Measurements from ENCODE around the gene SAA1.
A peak's percentile ranks its signal among the peaks of the same experiment; 100 is the strongest.

SAA1 gene

GRCh38 chr11:18225913-18226312, 40.2 kb upstream of the SAA1 start:
- H2BK120ac ChIP-seq (ENCODE audit: insufficient read depth, low read length, poor library complexity) = no peak overlapping the region
- no peaks in the 10 kb centered on the region for H3K27me3 ChIP-seq (ENCODE audit: insufficient read depth, low read length)
- peak in 1 of 2 donors; percentile 25 for DNase-seq
- H3K4ac ChIP-seq (ENCODE audit: low read depth, low read length) = no peak overlapping the region
- H3K79me1 ChIP-seq (ENCODE audit: low read length) = no peaks in the 10 kb centered on the region
- H3K27ac ChIP-seq (ENCODE audit: low read depth, low read length) = no peak overlapping the region
- no peak overlapping the region for H3K9ac ChIP-seq (ENCODE audit: low read length)
- no peak overlapping the region for H3K18ac ChIP-seq (ENCODE audit: low read length)
- H3K9me3 ChIP-seq (ENCODE audit: insufficient read depth, low read depth, low read length) = peaks cover 8% of the 10 kb centered on the region
- no peak overlapping the region for H4K12ac ChIP-seq (ENCODE audit: low read depth, low read length)
- H2BK5ac ChIP-seq (ENCODE audit: low read depth, low read length, poor library complexity) = no peak overlapping the region
- no peaks in the 10 kb centered on the region for H3K4me1 ChIP-seq (ENCODE audit: control insufficient read depth in 1 of 2, insufficient read depth in 2 of 2, low read length in 2 of 2)
- H2AK5ac ChIP-seq (ENCODE audit: low read length) = no peak overlapping the region
- H2BK12ac ChIP-seq (ENCODE audit: low read length) = no peak overlapping the region
- no peak overlapping the region for H4K91ac ChIP-seq (ENCODE audit: low read depth, low read length)
- no peaks in the 10 kb centered on the region for H3K36me3 ChIP-seq (ENCODE audit: control insufficient read depth in 1 of 2, insufficient read depth in 2 of 2, low read length in 2 of 2)
- H3K4me2 ChIP-seq (ENCODE audit: low read length) = no peak overlapping the region
- H3K23ac ChIP-seq (ENCODE audit: low read length) = no peak overlapping the region
- no peak overlapping the region for H4K8ac ChIP-seq (ENCODE audit: low read depth, low read length)
- no peak overlapping the region for H3K4me3 ChIP-seq (ENCODE audit: low read depth, low read length)
- no peaks in the 10 kb centered on the region for H3K79me2 ChIP-seq (ENCODE audit: control insufficient read depth, insufficient read depth, low read length, poor library complexity)
- H3K14ac ChIP-seq (ENCODE audit: low read length) = no peak overlapping the region
- no peak overlapping the region for H2AFZ ChIP-seq (ENCODE audit: insufficient read depth, low read length, poor library complexity)
- no CpG with 5 or more reads among the region's 2 CpGs for WGBS (ENCODE audit: extremely low coverage, insufficient coverage, insufficient read length)

- no peak overlapping the region for H4K8ac ChIP-seq (ENCODE audit: low read depth, low read length)
- H3K4me2 ChIP-seq (ENCODE audit: low read length) = no peak overlapping the region
- no peak overlapping the region for H4K12ac ChIP-seq (ENCODE audit: low read depth, low read length)
- no peak overlapping the region for H3K27ac ChIP-seq (ENCODE audit: low read depth, low read length)
- H2AK5ac ChIP-seq (ENCODE audit: low read length) = no peak overlapping the region
- no peak overlapping the region for H2BK120ac ChIP-seq (ENCODE audit: insufficient read depth, low read length, poor library complexity)
- no peaks in the 10 kb centered on the region for H3K4me1 ChIP-seq (ENCODE audit: control insufficient read depth in 1 of 2, insufficient read depth in 2 of 2, low read length in 2 of 2)
- no peaks in the 10 kb centered on the region for H3K79me2 ChIP-seq (ENCODE audit: control insufficient read depth, insufficient read depth, low read length, poor library complexity)
- H3K4ac ChIP-seq (ENCODE audit: low read depth, low read length) = no peak overlapping the region
- H3K14ac ChIP-seq (ENCODE audit: low read length) = no peak overlapping the region
- no peak overlapping the region for H3K9ac ChIP-seq (ENCODE audit: low read length)
- H2BK5ac ChIP-seq (ENCODE audit: low read depth, low read length, poor library complexity) = no peak overlapping the region
- no peaks in the 10 kb centered on the region for H3K9me3 ChIP-seq (ENCODE audit: insufficient read depth, low read depth, low read length)
- no peak overlapping the region for H3K18ac ChIP-seq (ENCODE audit: low read length)
- no peak overlapping the region for H3K23ac ChIP-seq (ENCODE audit: low read length)
- no peaks in the 10 kb centered on the region for H3K79me1 ChIP-seq (ENCODE audit: low read length)
- no peaks in the 10 kb centered on the region for H3K36me3 ChIP-seq (ENCODE audit: control insufficient read depth in 1 of 2, insufficient read depth in 2 of 2, low read length in 2 of 2)
- H3K27me3 ChIP-seq (ENCODE audit: insufficient read depth, low read length) = no peaks in the 10 kb centered on the region
- DNase-seq = no peak
- no peak overlapping the region for H2AFZ ChIP-seq (ENCODE audit: insufficient read depth, low read length, poor library complexity)
- WGBS (ENCODE audit: extremely low coverage, insufficient coverage, insufficient read length) = no CpG with 5 or more reads among the region's 3 CpGs
- H4K91ac ChIP-seq (ENCODE audit: low read depth, low read length) = no peak overlapping the region
- no peak overlapping the region for H3K4me3 ChIP-seq (ENCODE audit: low read depth, low read length)
- H2BK12ac ChIP-seq (ENCODE audit: low read length) = no peak overlapping the region
Observed at GRCh38 chr11:18229501-18229900, 36.6 kb upstream of the SAA1 start.

GRCh38 chr11:18230859-18231258, 35.2 kb upstream of the SAA1 start:
- H2BK120ac ChIP-seq (ENCODE audit: insufficient read depth, low read length, poor library complexity) = no peak overlapping the region
- no peaks in the 10 kb centered on the region for H3K9me3 ChIP-seq (ENCODE audit: insufficient read depth, low read depth, low read length)
- no peak overlapping the region for H3K4me2 ChIP-seq (ENCODE audit: low read length)
- no peak overlapping the region for H4K12ac ChIP-seq (ENCODE audit: low read depth, low read length)
- no peak overlapping the region for H4K91ac ChIP-seq (ENCODE audit: low read depth, low read length)
- H2BK12ac ChIP-seq (ENCODE audit: low read length) = no peak overlapping the region
- H3K9ac ChIP-seq (ENCODE audit: low read length) = no peak overlapping the region
- no peaks in the 10 kb centered on the region for H3K27me3 ChIP-seq (ENCODE audit: insufficient read depth, low read length)
- H3K27ac ChIP-seq (ENCODE audit: low read depth, low read length) = no peak overlapping the region
- H3K18ac ChIP-seq (ENCODE audit: low read length) = no peak overlapping the region
- H3K4me3 ChIP-seq (ENCODE audit: low read depth, low read length) = no peak overlapping the region
- no peak overlapping the region for H2BK5ac ChIP-seq (ENCODE audit: low read depth, low read length, poor library complexity)
- no peak overlapping the region for H2AK5ac ChIP-seq (ENCODE audit: low read length)
- H3K4me1 ChIP-seq (ENCODE audit: control insufficient read depth in 1 of 2, insufficient read depth in 2 of 2, low read length in 2 of 2) = no peaks in the 10 kb centered on the region
- no peak overlapping the region for H2AFZ ChIP-seq (ENCODE audit: insufficient read depth, low read length, poor library complexity)
- no peak overlapping the region for H3K14ac ChIP-seq (ENCODE audit: low read length)
- no peaks in the 10 kb centered on the region for H3K36me3 ChIP-seq (ENCODE audit: control insufficient read depth in 1 of 2, insufficient read depth in 2 of 2, low read length in 2 of 2)
- H3K79me2 ChIP-seq (ENCODE audit: control insufficient read depth, insufficient read depth, low read length, poor library complexity) = no peaks in the 10 kb centered on the region
- H4K8ac ChIP-seq (ENCODE audit: low read depth, low read length) = no peak overlapping the region
- no peak overlapping the region for H3K23ac ChIP-seq (ENCODE audit: low read length)
- no peak for DNase-seq
- no CpG with 5 or more reads among the region's 2 CpGs for WGBS (ENCODE audit: extremely low coverage, insufficient coverage, insufficient read length)
- no peaks in the 10 kb centered on the region for H3K79me1 ChIP-seq (ENCODE audit: low read length)
- no peak overlapping the region for H3K4ac ChIP-seq (ENCODE audit: low read depth, low read length)

- no peak overlapping the region for H3K4me3 ChIP-seq (ENCODE audit: low read depth, low read length)
- no peak overlapping the region for H3K14ac ChIP-seq (ENCODE audit: low read length)
- no peaks in the 10 kb centered on the region for H3K27me3 ChIP-seq (ENCODE audit: insufficient read depth, low read length)
- H2AK5ac ChIP-seq (ENCODE audit: low read length) = no peak overlapping the region
- no peak overlapping the region for H4K12ac ChIP-seq (ENCODE audit: low read depth, low read length)
- no peak overlapping the region for H3K27ac ChIP-seq (ENCODE audit: low read depth, low read length)
- no peaks in the 10 kb centered on the region for H3K9me3 ChIP-seq (ENCODE audit: insufficient read depth, low read depth, low read length)
- H3K18ac ChIP-seq (ENCODE audit: low read length) = no peak overlapping the region
- no peak overlapping the region for H3K4me2 ChIP-seq (ENCODE audit: low read length)
- H4K91ac ChIP-seq (ENCODE audit: low read depth, low read length) = no peak overlapping the region
- H3K79me2 ChIP-seq (ENCODE audit: control insufficient read depth, insufficient read depth, low read length, poor library complexity) = no peaks in the 10 kb centered on the region
- no peak overlapping the region for H4K8ac ChIP-seq (ENCODE audit: low read depth, low read length)
- no peaks in the 10 kb centered on the region for H3K79me1 ChIP-seq (ENCODE audit: low read length)
- H3K9ac ChIP-seq (ENCODE audit: low read length) = no peak overlapping the region
- H3K36me3 ChIP-seq (ENCODE audit: control insufficient read depth in 1 of 2, insufficient read depth in 2 of 2, low read length in 2 of 2) = no peaks in the 10 kb centered on the region
- H2BK12ac ChIP-seq (ENCODE audit: low read length) = no peak overlapping the region
- H2BK120ac ChIP-seq (ENCODE audit: insufficient read depth, low read length, poor library complexity) = no peak overlapping the region
- WGBS (ENCODE audit: extremely low coverage, insufficient coverage, insufficient read length) = no CpG with 5 or more reads among the region's 4 CpGs
- no peaks in the 10 kb centered on the region for H3K4me1 ChIP-seq (ENCODE audit: control insufficient read depth in 1 of 2, insufficient read depth in 2 of 2, low read length in 2 of 2)
- no peak overlapping the region for H2BK5ac ChIP-seq (ENCODE audit: low read depth, low read length, poor library complexity)
- no peak overlapping the region for H2AFZ ChIP-seq (ENCODE audit: insufficient read depth, low read length, poor library complexity)
- DNase-seq = no peak
- H3K4ac ChIP-seq (ENCODE audit: low read depth, low read length) = no peak overlapping the region
- no peak overlapping the region for H3K23ac ChIP-seq (ENCODE audit: low read length)
Observed at GRCh38 chr11:18233912-18234311, 32.2 kb upstream of the SAA1 start.

All from trophoblast cell (in vitro differentiated cells and primary cell).